ACC112 (cell line): ENCODE measurements around the gene DBR1.
A peak's percentile ranks its signal among the peaks of the same experiment; 100 is the strongest.

Experiments used
- H2AFZ ChIP-seq: fragments of 200-600 bp; sonication (generic); one replicate; pipeline ENCODE4 v1.6.0; 2017; ENCODE audit warnings: antibody characterized with exemption, low read length; ENCODE audit not compliant: unreplicated experiment
- H3K27ac ChIP-seq: fragments of 200-600 bp; sonication (generic); 2 replicates; pipeline ENCODE4 v1.5.1; 2014; ENCODE audit warnings: low read depth, mild to moderate bottlenecking, antibody characterized with exemption, low read length, moderate library complexity
- H3K27me3 ChIP-seq: fragments of 200-600 bp; sonication (generic); 2 replicates; pipeline ENCODE4 v1.6.1; 2014; ENCODE audit warnings: mild to moderate bottlenecking, antibody characterized with exemption, low read length, moderate library complexity, mixed read lengths; ENCODE audit not compliant: insufficient read depth
- H3K36me3 ChIP-seq: fragments of 200-600 bp; sonication (generic); 2 replicates; pipeline ENCODE4 v1.6.1; 2016; ENCODE audit warnings: mild to moderate bottlenecking, antibody characterized with exemption, low read length, moderate library complexity, mixed read lengths; ENCODE audit not compliant: insufficient read depth
- H3K4me1 ChIP-seq: fragments of 200-600 bp; sonication (generic); one replicate; pipeline ENCODE4 v1.6.1; 2016; ENCODE audit warnings: low read length, mixed read lengths; ENCODE audit not compliant: insufficient read depth, unreplicated experiment, control insufficient read depth
- H3K4me3 ChIP-seq: fragments of 200-600 bp; sonication (generic); 2 replicates; pipeline ENCODE4 v1.5.1; 2014; ENCODE audit warnings: mild to moderate bottlenecking, low read depth, low read length
- H3K79me2 ChIP-seq: fragments of 200-600 bp; sonication (generic); one replicate; pipeline ENCODE4 v1.6.0; 2016; ENCODE audit warnings: low read length; ENCODE audit not compliant: control insufficient read depth, unreplicated experiment, insufficient read depth

Gene DBR1

GRCh38 chr3:138203938-138204337 lies 29.2 kb upstream of the DBR1 start:
- Histone ChIP-seq H3K4me3 (no peak overlapping the region), H3K36me3 (peaks cover 22% of the 10 kb centered on the region; the same call in 1 of the 2 replicates), H3K27ac (no peak overlapping the region), H3K4me1 (no peaks in the 10 kb centered on the region), H2AFZ (no peak overlapping the region), H3K79me2 (peaks cover 95% of the 10 kb centered on the region), H3K27me3 (no peaks in the 10 kb centered on the region)

GRCh38 chr3:138202945-138203701 lies 28.4 kb upstream of the DBR1 start:
- Histone ChIP-seq H3K79me2 (peaks cover 94% of the 10 kb centered on the region), H3K4me1 (no peaks in the 10 kb centered on the region), H3K27me3 (no peaks in the 10 kb centered on the region), H3K27ac (no peak overlapping the region), H3K36me3 (peaks cover 22% of the 10 kb centered on the region; the same call in 1 of the 2 replicates), H3K4me3 (no peak overlapping the region), H2AFZ (no peak overlapping the region)

GRCh38 chr3:138200424-138200823 lies 25.7 kb upstream of the DBR1 start:
- no peaks in the 10 kb centered on the region for H3K27me3 ChIP-seq
- H3K79me2 ChIP-seq: peaks cover 95% of the 10 kb centered on the region
- no peak overlapping the region for H3K27ac ChIP-seq
- H3K36me3 ChIP-seq: peaks cover 14% of the 10 kb centered on the region; the same call in 1 of the 2 replicates
- no peak overlapping the region for H3K4me3 ChIP-seq
- peaks cover 3% of the 10 kb centered on the region for H3K4me1 ChIP-seq
- H2AFZ ChIP-seq: no peak overlapping the region

- no peak overlapping the region for H3K4me3 ChIP-seq
- H3K36me3 ChIP-seq: peaks cover 14% of the 10 kb centered on the region; the same call in 1 of the 2 replicates
- no peak overlapping the region for H3K27ac ChIP-seq
- no peak overlapping the region for H2AFZ ChIP-seq
- no peaks in the 10 kb centered on the region for H3K27me3 ChIP-seq
- H3K4me1 ChIP-seq: peaks cover 6% of the 10 kb centered on the region
- peaks cover 95% of the 10 kb centered on the region for H3K79me2 ChIP-seq
Measured at GRCh38 chr3:138199851-138200250, 25.1 kb upstream of the DBR1 start.

- Histone ChIP-seq H3K4me1 (peaks cover 6% of the 10 kb centered on the region), H3K4me3 (no peak overlapping the region), H2AFZ (no peak overlapping the region), H3K27me3 (no peaks in the 10 kb centered on the region), H3K79me2 (peaks cover 92% of the 10 kb centered on the region), H3K36me3 (peaks cover 8% of the 10 kb centered on the region; the same call in 1 of the 2 replicates), H3K27ac (no peak overlapping the region)
Measured at GRCh38 chr3:138197524-138197923, 22.8 kb upstream of the DBR1 start.

GRCh38 chr3:138197058-138197457 lies 22.3 kb upstream of the DBR1 start:
- no peaks in the 10 kb centered on the region for H3K27me3 ChIP-seq
- no peak overlapping the region for H3K27ac ChIP-seq
- peaks cover 8% of the 10 kb centered on the region; the same call in 1 of the 2 replicates for H3K36me3 ChIP-seq
- H2AFZ ChIP-seq: no peak overlapping the region
- H3K4me1 ChIP-seq: peaks cover 6% of the 10 kb centered on the region
- peaks cover 90% of the 10 kb centered on the region for H3K79me2 ChIP-seq
- H3K4me3 ChIP-seq: no peak overlapping the region

GRCh38 chr3:138196023-138196422 lies 21.3 kb upstream of the DBR1 start:
- Histone ChIP-seq H3K4me1 (peaks cover 6% of the 10 kb centered on the region), H3K79me2 (peaks cover 91% of the 10 kb centered on the region), H3K36me3 (peaks cover 8% of the 10 kb centered on the region; the same call in 1 of the 2 replicates), H3K27ac (no peak overlapping the region), H3K4me3 (no peak overlapping the region), H3K27me3 (no peaks in the 10 kb centered on the region), H2AFZ (no peak overlapping the region)

- Histone ChIP-seq H3K4me1 (peaks cover 11% of the 10 kb centered on the region), H3K36me3 (peaks cover 8% of the 10 kb centered on the region; the same call in 1 of the 2 replicates), H2AFZ (no peak overlapping the region)
Measured at GRCh38 chr3:138195481-138195880, 20.8 kb upstream of the DBR1 start.

GRCh38 chr3:138188013-138188730 lies 13.5 kb upstream of the DBR1 start:
- H3K4me3 ChIP-seq: peak overlapping the region; percentile 90
- 0 out of 2 replicates have a peak, but pooled peaks cover 5% of the 10 kb centered on the region for H3K36me3 ChIP-seq
- no peak overlapping the region for H2AFZ ChIP-seq
- peak overlapping the region; percentile 96 for H3K27ac ChIP-seq
- H3K4me1 ChIP-seq: peaks cover 24% of the 10 kb centered on the region
- H3K27me3 ChIP-seq: no peaks in the 10 kb centered on the region
- peaks cover 51% of the 10 kb centered on the region for H3K79me2 ChIP-seq

More at GRCh38 chr3:138195481-138195880, 20.8 kb upstream of the DBR1 start:
- H3K27ac ChIP-seq: no peak overlapping the region
- peaks cover 91% of the 10 kb centered on the region for H3K79me2 ChIP-seq
- no peak overlapping the region for H3K4me3 ChIP-seq
- H3K27me3 ChIP-seq: no peaks in the 10 kb centered on the region

- 0 out of 2 replicates have a peak, but pooled peaks cover 5% of the 10 kb centered on the region for H3K36me3 ChIP-seq
- H3K27ac ChIP-seq: peak within 1 kb of the TSS; percentile 96
- peaks cover 24% of the 10 kb centered on the region for H3K4me1 ChIP-seq
- peak within 1 kb of the TSS; percentile 90 for H3K4me3 ChIP-seq
- H3K27me3 ChIP-seq: no peaks in the 10 kb centered on the region
- peaks cover 44% of the 10 kb centered on the region for H3K79me2 ChIP-seq
- H2AFZ ChIP-seq: peak within 1 kb of the TSS; percentile 92
Measured at GRCh38 chr3:138187296-138188012, 12.7 kb upstream of the DBR1 start, which contains the start of gene ARMC8. Gene ARMC8, plus strand, starts transcription at chr3:138187301. Its CDS starts 254 bp downstream, at chr3:138187555.
